GM19043 (cell line): ENCODE measurements around the gene EXT2.

Experiments used
- ATAC-seq: cut with Tn5 transposase; IDR thresholded peaks from one replicate; pipeline ENCODE4 v1.9.1; 2021; ENCODE audit warnings: low read depth; ENCODE audit not compliant: unreplicated experiment

Gene EXT2

GRCh38 chr11:44083906-44084305, 11.6 kb upstream of the EXT2 start:
- ATAC-seq, result no peak

- no peak for ATAC-seq
These were observed 10.1 kb upstream of the EXT2 start for GRCh38 chr11:44085330-44085729.

- no peak for ATAC-seq
These were observed 7.1 kb upstream of the EXT2 start for GRCh38 chr11:44088377-44088776.

- ATAC-seq, result no peak
These were observed 6.6 kb upstream of the EXT2 start for GRCh38 chr11:44088871-44089270.

GRCh38 chr11:44090539-44090938, 4.9 kb upstream of the EXT2 start:
- no peak for ATAC-seq

- ATAC-seq, result no peak
These were observed 1.1 kb upstream of the EXT2 start for GRCh38 chr11:44094260-44094868.

GRCh38 chr11:44096360-44097185, 1.1 kb downstream of the EXT2 start:
- no peak for ATAC-seq

GRCh38 chr11:44097821-44098220, 2.3 kb downstream of the EXT2 start:
- ATAC-seq, result no peak

- no peak for ATAC-seq
These were observed 5.6 kb downstream of the EXT2 start for GRCh38 chr11:44101098-44101497.

- no peak for ATAC-seq
These were observed 9.2 kb downstream of the EXT2 start for GRCh38 chr11:44104481-44105294.

- ATAC-seq, result no peak
These were observed 12.8 kb downstream of the EXT2 start for GRCh38 chr11:44108260-44108659.

GRCh38 chr11:44110231-44110679, 14.8 kb downstream of the EXT2 start:
- ATAC-seq, result peak; percentile 86

- no peak for ATAC-seq
These were observed 16.8 kb downstream of the EXT2 start for GRCh38 chr11:44112091-44112821.

- no peak for ATAC-seq
These were observed 17.5 kb downstream of the EXT2 start for GRCh38 chr11:44113018-44113417.

- ATAC-seq, result no peak
These were observed 18.1 kb downstream of the EXT2 start for GRCh38 chr11:44113572-44113971.

- ATAC-seq, result no peak
These were observed 20.9 kb downstream of the EXT2 start for GRCh38 chr11:44116234-44116830.

GRCh38 chr11:44120169-44120568, 24.7 kb downstream of the EXT2 start:
- ATAC-seq, result no peak

- ATAC-seq, result no peak
These were observed 30.1 kb downstream of the EXT2 start for GRCh38 chr11:44125598-44125997.

- no peak for ATAC-seq
These were observed 30.8 kb downstream of the EXT2 start for GRCh38 chr11:44126304-44126703.

GRCh38 chr11:44127130-44127529, 31.7 kb downstream of the EXT2 start:
- ATAC-seq, result no peak
